ENCODE results near the gene TXNDC17.
"Not testable (repeated sequence)": the region's sequence is repeated elsewhere in the genome, so short reads cannot be mapped to it uniquely, and the experiment has no call there.

Gene TXNDC17

DNA sequence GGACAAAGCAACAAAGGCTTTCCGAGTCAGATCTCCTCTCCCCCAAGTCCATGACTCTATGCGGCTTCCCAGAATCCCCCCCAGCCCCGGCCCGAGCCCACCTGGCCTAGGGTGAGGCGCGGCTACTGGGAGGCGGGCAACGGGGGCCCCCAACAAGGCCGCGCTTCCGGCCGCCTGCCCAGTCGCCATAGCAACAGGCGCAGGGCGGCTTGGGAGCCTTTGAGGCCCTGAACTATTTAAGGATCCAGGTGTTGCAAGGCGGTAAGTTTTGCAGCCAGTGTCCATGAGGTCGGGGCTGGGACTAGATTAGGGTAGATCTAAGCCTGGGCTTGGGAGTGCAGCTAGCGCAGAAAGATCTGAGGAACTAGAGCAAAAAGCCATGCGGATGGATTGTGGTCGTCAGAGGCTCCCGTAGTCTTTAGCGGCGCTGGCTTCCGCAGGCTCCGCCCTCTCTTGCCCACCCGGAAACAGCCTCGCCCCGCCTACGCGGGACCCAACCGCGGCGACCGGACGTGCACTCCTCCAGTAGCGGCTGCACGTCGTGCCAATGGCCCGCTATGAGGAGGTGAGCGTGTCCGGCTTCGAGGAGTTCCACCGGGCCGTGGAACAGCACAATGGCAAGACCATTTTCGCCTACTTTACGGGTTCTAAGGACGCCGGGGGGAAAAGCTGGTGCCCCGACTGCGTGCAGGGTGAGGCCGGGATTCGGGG is at the start of gene TXNDC17, which contains the start of gene KIAA0753:
Gene TXNDC17 (plus strand): TSS at position 525 of the 711 bp plus-strand sequence. CDS start 23 bp downstream, at position 548.
Gene KIAA0753 (minus strand): TSS at position 176 of the 711 bp plus-strand sequence. CDS start 5,608 bp downstream, outside the sequence.
- DNase-seq = peak; percentile 94

DNA sequence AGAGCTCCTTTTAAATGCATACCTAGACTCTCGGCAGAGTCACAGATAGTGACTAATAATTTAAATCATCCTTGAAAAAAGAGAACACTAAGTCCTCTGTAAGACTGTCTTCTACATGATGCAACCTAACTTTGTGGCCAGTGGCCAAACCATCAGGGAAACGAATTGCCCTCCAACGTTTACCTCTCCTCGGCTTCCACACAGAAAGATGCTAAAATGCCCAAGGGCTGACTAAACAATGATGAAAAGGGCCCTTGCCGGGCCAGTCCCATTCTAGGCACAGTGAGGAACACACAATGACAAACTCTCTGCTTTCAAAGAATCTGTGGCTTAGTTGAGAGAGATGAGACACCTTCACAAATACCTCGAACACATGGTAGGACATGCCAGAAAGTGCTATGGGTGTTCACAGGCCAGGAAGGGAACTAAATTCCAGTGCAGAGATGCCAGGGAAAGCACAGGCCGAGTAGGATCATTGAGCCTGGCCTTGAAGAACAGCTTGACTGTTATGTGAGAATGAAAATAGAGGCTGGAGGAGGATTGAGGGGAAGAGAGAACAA is 49.2 kb upstream of the TXNDC17 start:
- DNase-seq = no peak

DNA sequence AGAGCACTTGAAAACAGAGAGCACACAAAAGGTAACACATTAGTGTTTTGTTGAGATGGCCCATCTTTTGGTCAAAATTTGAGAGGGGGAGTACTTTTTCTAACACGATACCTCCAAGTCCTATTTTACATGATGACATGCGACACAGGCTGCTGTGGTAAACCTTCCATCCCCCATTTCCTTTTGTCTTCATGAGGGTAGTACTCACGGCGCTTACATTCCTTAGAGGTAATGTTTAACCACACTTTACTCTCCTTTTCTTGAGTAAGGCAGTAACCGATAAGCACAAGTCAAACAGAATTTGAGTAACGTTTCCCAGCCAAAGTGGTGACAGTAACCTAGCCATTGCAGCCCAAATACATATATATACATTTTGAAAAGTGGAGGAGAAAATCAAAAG is 48.7 kb upstream of the TXNDC17 start:
- no peak for DNase-seq

DNA sequence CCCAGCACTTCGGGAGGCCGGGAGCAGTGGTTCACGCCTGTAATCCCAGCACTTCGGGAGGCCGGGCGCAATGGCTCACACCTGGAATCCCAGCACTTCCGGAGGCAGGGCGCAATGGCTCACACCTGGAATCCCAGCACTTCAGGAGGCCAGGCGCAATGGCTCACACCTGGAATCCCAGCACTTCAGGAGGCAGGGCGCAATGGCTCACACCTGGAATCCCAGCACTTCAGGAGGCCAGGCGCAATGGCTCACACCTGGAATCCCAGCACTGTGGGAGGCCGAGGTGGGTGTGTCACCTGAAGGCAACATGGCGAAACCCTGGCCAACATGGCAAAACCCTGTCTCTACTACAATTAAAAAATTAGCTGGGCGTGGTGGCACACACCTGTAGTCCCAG is 47.5 kb upstream of the TXNDC17 start:
- not testable (repeated sequence) for DNase-seq

DNA sequence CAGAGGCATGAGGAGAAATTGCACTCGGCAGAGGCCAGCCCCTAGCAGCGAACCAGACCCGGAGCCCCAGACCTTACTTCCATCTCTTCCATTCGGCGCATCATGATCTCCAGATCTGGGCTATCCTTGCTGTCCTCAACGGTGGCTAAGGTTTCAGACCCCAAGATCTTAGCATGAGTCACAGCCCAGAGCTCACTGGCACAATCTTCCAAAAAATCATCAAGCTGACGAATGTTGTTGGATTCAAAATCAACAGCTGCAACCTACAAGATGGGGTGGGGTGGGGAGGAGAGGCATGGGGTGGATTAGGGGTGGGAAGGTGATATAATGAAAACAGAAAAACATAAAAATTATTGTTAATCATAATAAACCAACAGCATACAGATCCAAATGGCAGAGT is 44.8 kb upstream of the TXNDC17 start:
- DNase-seq = no peak

DNA sequence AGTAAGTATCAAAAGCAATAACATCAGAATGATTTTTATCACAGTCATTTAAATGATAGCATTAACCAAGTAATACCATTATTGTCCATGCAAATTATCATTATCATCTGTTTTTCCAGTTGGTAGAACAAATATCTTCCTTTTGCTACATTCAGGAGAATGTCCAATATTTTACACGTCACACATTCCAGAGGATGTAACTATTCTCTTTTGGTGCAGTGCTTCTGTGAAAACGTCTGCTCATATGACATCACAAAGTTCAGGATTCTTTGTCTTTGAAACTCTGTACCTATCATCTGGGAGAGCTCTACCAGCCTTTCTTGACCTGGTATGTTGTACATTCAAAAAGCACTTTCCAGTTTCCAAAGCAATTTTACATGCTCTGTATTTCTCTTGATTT is 44.3 kb upstream of the TXNDC17 start:
- no peak for DNase-seq

DNA sequence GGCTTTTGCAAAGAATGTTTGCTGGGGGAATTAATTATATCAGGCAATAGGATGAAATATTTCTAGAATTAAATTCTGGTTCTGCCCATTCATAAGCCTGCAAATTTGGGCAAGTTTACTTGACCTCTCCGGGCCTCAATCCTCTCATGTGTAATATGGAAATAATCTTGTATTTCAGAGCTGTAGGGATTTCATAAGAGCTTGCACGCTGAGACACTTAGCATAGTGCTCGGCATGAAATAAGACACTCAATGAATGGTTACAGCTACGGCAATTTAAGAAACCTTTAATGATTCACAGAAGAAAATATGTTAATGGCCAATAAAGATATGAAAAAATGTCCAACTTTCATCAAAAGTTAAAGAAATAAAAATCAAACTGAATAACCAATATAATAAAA is 43.9 kb upstream of the TXNDC17 start:
- DNase-seq = no peak

DNA sequence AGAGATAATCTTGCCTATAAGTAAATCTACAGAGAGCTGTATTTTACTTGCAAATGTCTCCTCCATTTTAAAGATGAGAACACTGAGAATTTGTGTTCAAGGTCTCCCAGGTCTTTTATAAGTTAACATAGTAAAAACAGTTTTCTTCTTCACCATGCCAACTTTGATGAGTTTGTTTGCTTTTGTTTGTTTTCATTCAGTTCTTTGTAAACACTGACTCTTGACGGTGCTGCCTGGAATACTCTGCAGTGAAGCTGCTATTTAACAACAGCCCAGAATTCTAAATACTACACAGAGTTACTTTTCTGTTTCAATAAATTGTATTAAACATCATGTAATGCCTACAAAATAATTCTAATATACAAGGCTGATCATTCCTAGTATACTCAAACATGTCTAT is 43.1 kb upstream of the TXNDC17 start:
- DNase-seq = no peak

DNA sequence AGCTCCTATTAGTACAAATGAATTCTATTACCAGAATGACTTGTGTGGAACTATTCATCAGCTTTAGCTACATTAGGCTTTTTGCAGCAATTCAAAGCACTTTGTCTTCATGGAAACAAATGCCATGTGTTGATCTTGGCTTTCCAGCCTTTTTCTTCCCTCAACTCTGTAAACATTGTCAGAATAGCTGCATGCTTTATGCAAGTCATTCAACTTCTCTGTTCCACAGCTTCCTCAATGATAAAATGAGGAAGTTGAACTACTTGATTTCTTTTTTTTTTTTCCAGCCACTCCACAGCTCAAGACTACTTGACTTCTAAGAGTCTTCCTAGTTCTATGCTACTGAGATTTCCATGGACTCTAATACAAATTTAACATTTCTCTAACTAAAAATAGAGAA is 41.5 kb upstream of the TXNDC17 start:
- DNase-seq = no peak

DNA sequence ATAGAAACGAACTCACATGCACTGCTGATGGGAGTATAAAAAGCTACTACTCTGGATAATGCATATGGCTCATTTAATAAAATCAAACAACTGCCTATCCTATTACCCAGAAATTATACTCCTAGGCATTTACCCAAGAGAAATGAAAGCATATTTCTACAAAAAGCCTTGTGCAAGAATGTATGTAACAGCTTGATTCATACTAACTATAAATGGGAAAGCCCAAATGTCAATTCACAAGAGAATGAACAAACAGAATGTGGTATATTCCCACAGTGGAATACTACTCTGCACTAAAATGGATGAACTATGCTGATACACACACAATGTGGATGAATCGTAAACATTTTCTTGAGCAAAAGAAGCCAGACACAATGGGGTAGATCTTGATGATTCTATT is 38.7 kb upstream of the TXNDC17 start:
- no peak for DNase-seq

DNA sequence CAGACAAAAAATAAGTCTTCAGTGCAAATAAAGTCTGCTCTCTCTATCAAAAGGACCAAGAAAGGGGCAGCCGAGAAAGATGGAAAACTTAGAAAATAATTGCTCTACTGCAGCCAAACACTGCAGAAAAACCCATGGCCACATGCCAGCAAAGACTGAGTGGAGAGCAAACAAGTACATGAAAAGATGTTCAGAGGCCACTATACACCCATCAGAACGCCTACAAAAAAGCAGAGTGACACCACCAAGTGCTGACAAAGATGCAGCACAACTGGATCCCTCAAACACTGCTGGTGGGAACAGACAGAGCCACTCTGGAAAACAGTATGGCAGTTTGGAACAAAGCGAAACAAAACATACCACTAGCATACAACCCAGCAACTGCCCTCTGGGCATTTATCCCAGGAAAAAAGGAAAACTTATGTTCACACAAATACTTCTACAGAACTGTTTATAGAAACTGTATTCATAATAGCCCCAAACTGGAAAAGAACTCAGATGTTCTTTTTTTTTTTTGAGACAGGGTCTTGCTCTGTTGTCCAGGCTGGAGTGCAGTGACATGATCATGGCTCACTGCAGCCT is 37.0 kb upstream of the TXNDC17 start:
- DNase-seq = no peak

DNA sequence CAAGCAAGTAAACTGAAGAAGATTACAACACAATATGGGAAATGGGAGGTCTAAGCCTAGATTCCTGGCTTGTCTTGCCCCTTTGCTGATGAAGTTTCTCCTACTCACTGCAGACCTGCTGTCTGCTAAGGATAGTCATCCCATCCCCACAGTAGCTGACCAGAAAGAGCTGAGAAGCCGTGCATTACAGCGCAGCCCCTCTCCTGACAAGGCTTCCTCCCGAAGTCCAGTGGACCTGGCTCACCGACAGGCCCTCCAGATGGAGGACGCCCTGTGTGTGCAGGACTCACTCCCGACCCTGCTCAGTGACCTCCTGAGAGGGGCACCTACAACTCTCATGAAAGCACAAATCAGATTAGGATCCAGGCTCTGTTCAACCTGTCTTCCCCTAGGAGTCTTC is 35.7 kb upstream of the TXNDC17 start:
- no peak for DNase-seq

DNA sequence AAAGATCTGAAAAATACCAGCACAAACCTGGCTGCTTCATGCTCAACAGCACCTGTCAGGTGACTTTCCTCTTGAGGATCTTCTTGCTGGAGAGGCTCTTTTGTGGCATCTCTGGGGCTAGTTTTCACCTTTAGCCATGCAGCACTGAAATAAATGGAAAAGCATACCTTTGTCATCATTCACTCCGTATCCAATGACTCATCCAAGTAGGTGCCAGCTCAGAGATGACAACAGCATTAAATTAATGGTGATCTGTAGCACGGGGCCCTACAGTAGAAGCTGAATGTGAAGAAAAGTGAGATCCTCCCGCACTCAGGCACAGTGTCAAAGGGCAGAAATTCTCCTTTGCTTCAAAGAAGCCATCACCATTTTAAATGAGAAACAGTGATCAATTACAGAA is 32.5 kb upstream of the TXNDC17 start:
- no peak for DNase-seq

DNA sequence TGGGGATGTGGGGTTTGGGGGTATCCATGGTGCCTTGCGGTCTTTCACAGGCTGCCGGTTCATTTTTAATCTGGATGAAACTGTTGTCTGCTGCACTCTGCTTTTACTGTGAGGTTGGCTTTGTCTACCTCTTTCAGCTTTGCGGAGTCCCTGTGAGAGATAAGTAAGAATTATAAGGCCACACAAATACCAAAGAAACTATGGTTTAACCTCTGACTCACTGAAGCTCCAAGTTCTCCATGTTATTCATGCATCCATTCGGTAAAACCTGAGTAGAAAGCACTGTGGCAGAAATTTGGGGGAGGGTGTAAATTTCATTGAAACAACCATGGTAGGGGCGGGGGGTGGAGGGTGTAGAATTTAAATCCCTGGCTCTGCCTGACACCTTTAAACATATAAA is 30.8 kb upstream of the TXNDC17 start:
- no peak for DNase-seq

DNA sequence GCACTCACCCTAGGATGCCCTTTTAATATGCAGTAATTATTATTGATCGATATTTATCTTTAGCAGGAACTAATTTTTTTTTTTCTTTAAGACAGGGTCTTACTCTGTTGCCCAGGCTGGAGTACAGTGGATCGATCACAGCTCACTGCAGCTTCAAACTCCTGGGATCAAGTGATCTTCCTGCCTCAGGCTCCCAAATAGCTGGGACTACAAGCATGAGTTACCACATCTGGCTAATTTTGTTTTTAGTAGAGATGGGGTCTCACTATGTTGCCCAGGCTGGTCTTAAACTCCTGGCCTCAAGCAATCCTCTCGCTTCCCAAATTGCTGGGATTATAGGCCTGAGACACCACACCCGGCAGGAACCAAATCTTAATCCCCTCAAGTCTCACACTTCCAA is 29.6 kb upstream of the TXNDC17 start:
- DNase-seq = no peak

DNA sequence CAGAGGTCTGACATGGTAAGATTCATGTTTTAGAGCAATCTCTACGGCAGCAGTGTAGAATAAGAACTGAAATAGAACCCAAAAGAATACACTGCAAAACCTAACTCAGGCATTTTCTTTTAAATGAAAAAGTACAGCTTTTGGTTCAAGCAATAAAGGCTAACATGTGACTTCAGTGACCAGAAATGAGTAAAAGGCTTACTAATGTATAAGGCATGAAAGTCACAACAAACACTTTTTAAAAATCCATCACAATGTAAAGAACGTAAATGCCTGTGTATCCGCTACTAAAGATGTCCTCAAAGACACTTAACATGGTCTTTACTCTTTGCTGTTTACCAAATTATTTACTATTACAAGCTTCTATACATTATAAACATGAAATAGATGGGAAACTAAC is 16.9 kb upstream of the TXNDC17 start:
- no peak for DNase-seq

DNA sequence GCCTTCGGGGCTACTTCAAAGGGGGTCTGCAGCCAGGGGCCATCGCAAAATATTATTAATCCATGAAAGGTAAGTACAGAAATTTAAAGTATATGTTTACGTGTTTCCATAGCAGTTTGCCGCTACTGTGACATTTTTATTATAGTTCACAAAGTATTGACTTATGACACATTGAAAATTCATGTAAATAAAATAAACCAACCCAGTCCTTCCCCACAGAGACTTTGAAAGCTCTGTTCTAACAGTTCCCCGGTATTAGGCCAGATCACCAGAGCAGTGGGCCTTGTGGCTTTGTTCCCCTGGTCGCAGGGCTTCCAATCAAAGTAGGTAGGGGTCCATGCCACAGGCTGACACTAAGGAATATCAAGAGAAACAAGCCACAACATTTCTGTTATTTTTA is 14.2 kb upstream of the TXNDC17 start:
- DNase-seq = no peak

DNA sequence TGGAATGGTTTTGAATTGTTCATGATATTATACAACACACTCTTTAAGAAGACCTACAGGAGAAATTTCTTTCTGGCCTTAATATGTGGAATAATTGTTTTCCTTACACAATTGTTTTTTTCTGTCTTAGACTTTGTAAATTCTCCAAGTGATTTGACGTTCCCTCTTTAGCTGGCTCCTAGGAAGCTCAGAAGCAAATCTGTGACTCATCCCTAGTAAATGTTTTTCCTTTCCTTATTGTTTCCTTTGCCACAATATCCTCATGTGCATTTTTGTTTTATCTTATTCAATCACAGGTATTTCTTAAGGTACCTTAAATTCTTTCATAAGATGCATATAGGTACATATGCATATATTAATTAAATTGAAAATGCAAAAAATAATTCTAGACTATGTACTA is 13.8 kb upstream of the TXNDC17 start:
- DNase-seq = no peak

DNA sequence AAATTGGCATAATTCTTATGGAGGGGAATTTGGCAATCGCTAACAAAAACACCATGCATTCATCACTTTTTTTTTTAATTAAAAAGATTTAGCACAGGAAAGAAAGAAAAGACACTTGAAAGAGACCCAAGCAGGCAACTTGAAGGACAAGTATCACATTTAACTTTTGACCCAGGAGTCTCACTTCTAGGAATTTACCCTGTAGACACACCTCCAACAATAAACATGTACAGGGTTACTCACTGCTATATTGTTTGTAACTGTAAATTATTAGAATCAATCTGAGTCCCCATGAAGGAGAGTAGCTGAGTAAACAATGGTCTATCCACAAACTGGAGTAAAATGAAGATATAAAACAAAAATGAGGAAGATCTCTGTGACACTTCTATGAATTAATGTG is 10.5 kb upstream of the TXNDC17 start:
- no peak for DNase-seq

DNA sequence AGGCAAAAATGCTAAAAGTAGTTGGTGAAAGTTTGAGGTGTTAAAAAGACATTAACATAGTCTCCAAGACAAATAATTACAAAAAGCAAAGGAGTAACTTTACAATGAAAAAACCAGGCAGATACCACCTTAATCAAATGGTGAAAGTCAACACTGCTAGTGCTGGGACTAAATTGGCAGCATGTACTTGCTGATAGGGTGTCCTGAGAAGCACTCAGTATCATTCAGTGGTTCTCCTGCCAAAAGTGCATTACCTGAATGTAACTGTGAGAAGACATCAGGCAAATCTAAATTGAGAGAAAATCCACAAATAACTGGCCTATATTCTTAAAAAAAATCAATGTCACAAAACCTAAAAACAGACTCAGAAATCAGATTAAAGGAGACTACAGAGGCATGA is 8.3 kb upstream of the TXNDC17 start:
- no peak for DNase-seq

DNA sequence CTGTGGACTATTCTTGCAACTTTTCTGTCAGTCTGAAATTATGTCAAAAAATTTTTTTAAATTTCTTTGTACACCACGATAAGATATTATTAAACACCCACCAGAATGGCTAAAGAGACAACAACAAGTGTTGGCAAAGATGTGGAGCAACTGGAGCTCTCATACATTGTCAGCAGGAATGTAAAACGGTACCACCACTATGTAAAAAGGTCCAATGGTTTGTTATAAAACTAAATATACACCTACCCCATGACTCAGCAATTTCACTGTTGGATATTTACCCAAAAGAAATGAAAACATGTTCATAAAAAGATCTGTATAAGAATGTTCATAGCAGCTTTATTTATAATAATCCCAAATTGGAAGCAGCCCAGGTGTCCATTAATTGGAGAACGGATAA is 7.6 kb upstream of the TXNDC17 start:
- DNase-seq = no peak

DNA sequence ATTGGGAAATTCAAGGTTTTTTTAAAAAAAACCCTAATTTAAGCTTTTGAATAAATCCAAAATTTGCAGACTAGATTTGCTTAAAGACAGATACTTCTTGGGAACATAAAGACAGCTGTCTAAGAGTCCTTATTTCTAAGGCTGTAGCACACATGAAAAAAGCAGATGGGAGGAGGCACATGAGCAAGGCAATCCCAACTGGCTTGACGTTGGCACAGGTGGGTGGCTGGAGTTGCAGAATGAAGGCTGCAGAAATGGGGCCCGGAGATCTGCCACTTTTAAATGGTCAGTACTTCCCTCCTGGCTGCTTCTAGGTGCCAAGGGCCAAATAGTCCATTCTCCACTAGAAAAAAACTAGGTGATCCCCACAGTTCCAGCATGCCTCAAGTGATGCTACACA is 4.8 kb upstream of the TXNDC17 start:
- no peak for DNase-seq

DNA sequence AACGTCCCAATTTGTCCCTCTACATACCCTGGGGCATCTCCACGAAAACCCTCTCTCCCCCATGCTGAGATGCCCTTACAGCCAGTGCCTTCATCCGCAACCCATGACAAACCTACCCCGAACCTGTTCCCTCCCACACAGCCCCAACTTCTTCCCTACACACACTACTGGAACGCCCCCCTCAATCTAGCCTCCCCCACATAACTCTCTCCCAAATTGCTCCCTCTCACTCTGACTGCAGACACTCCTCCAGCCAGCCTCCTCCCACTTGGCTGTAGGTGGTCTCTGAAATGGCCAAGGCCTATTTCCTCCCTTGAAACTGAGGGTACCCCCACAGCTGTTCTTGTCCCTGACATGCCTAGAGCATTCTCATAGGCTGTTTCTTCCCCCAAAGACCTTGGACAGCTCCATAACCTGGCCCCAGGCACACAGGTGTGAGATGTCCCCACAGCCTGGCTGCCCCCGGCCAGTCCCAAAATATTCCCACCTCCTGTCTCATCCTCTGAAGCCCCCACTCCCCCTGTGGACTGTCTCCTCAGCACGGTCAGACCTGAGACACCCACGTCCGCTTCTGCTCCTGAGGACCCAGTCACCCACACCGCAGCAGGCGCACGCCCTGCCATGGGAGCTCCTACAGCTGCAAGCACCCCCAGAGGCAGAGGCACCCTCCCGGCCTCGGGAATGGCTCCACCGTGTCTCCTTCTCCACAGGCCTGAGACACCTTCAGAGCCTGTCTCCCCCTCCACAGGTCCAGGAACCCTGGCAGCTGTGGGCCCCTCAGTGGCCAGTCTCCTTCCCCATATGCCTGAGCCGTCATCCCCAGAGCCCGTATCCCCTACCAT is 4.0 kb upstream of the TXNDC17 start:
- DNase-seq = no peak

DNA sequence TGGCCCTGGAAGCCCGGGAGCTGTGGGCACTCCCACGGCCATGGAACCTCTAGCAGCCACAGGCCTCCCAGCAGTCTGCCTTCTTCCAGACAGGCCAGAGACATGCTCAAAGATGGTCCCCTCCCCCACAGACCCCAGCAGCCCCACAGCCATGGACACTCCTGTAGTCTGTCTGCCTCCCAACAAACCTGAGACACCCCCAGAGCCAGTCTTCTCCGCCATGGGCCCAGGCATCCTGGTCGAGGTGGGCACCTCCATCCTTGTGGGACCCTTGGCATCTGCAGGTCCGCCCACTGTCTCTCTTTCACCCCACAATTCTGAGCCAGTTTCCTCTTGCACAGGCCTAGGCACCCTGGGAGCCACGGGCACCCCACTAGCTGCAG is 3.4 kb upstream of the TXNDC17 start:
- no peak for DNase-seq
